HCT116 (cell line): ENCODE data around the gene OSER1. TPM values are rescaled to one million over a fixed set of nuclear protein-coding genes. Genes with fewer than 3 reads are reported as not detected.

Source experiments
- ATAC-seq: fragments of 200-7000 bp; cut with Tn5 transposase; 2 replicates; pipeline ENCODE4 v1.9.1; 2020; ENCODE audit warnings: mild to moderate bottlenecking, moderate library complexity
- BruUV-seq: library from RNA; stranded (reverse); fragments of 400-500 nt; replicated peaks from 2 replicates; lab custom pipeline; 2021; lab: Mats Ljungman, UMichigan
- CTCF ChIA-PET: fragments of 300-600 bp; sonication (Branson Sonifier 250); formaldehyde crosslinking; loops from one replicate; lab custom pipeline; 2021; ENCODE audit warnings: antibody characterized with exemption; lab: Charles Lee
- POLR2A ChIA-PET: fragments of 300-600, 350-600 bp; sonication (Branson Sonifier 250); formaldehyde crosslinking; loops from one replicate; lab custom pipeline; 2021; ENCODE audit warnings: antibody characterized with exemption; lab: Charles Lee
- RAD21 ChIA-PET, 2 experiments: fragments of 300-600 bp; sonication (Branson Sonifier 250); formaldehyde crosslinking; loops; one replicate each; lab custom pipeline; 2023; ENCODE audit warnings: low total read pairs in 2 of 2; ENCODE audit not compliant: uncharacterized antibody in 2 of 2, unreplicated experiment in 2 of 2, low non-redundant PET in 1 of 2; lab: Charles Lee
- DNase-seq: peaks from one replicate; pipeline ENCODE4 v3.0.0-alpha.2; 2010; ENCODE audit warnings: low read depth, low spot score
- H2AFZ ChIP-seq: fragments of 200-600 bp; shearing (Covaris generic), sonication (generic); 2 replicates; pipeline ENCODE4 v1.6.1; 2017; ENCODE audit warnings: low read depth, mixed run types, mixed read lengths, antibody characterized with exemption, low read length; ENCODE audit not compliant: poor library complexity, severe bottlenecking
- H3K27ac ChIP-seq: 2 replicates; pipeline ENCODE4 v1.5.1; 2012; ENCODE audit warnings: low read depth, low read length
- H3K27me3 ChIP-seq: fragments of 200-600 bp; sonication (generic); 2 replicates; pipeline ENCODE4 v1.6.1; 2016; ENCODE audit warnings: mixed run types, low read length, mixed read lengths; ENCODE audit not compliant: insufficient read depth
- H3K36me3 ChIP-seq, 2 experiments: fragments of 200-500 bp in 1 of 2; fragments of 200-600 bp in 1 of 2; sonication (Bioruptor generic) in 1 of 2; sonication (generic) in 1 of 2; 2 replicates each; pipeline versions ENCODE4 v1.5.1 to v1.6.1; 2014 to 2016; ENCODE audit warnings: low read length in 2 of 2, inconsistent platforms in 1 of 2, mixed read lengths in 1 of 2, mixed run types in 1 of 2; ENCODE audit not compliant: insufficient read depth in 2 of 2, control insufficient read depth in 1 of 2
- H3K4me1 ChIP-seq, 2 experiments: fragments of 200-600 bp in 1 of 2; sonication (generic) in 1 of 2; 2 replicates each; pipeline versions ENCODE4 v1.5.1 to v1.6.1; 2012 to 2017; ENCODE audit warnings: low read length in 2 of 2, inconsistent platforms in 1 of 2, mild to moderate bottlenecking in 1 of 2, mixed read lengths in 1 of 2, mixed run types in 1 of 2, moderate library complexity in 1 of 2; ENCODE audit not compliant: insufficient read depth in 2 of 2, control insufficient read depth in 1 of 2
- H3K4me2 ChIP-seq: fragments of 200-600 bp; sonication (generic); 2 replicates; pipeline ENCODE4 v1.6.1; 2017; ENCODE audit warnings: mixed run types, low read length, mixed read lengths
- H3K4me3 ChIP-seq, 2 experiments: fragments of 200-600 bp in 1 of 2; sonication (generic) in 1 of 2; replicated peaks in 1 of 2; 2 replicates each; pipeline ENCODE4 v1.5.1; 2011 to 2016; ENCODE audit warnings: low read length in 2 of 2, control low read depth in 1 of 2, low read depth in 1 of 2, mild to moderate bottlenecking in 1 of 2, mixed read lengths in 1 of 2, mixed run types in 1 of 2
- H3K79me2 ChIP-seq: fragments of 200-600 bp; sonication (generic); 2 replicates; pipeline ENCODE4 v1.6.1; 2017; ENCODE audit warnings: mild to moderate bottlenecking, mixed run types, low read length, moderate library complexity, mixed read lengths; ENCODE audit not compliant: insufficient read depth
- H3K9ac ChIP-seq: fragments of 200-600 bp; sonication (generic); 2 replicates; pipeline ENCODE4 v1.6.1; 2016; ENCODE audit warnings: low read length, mixed read lengths
- H3K9me2 ChIP-seq: fragments of 200-600 bp; sonication (generic), shearing (Covaris generic); 2 replicates; pipeline ENCODE4 v1.6.1; 2017; ENCODE audit warnings: mixed run types, mild to moderate bottlenecking, moderate library complexity; ENCODE audit not compliant: insufficient read depth
- H3K9me3 ChIP-seq, 2 experiments: fragments of 200-500 bp in 1 of 2; fragments of 200-600 bp in 1 of 2; sonication (Bioruptor generic) in 1 of 2; sonication (generic) in 1 of 2; 2 replicates each; pipeline ENCODE4 v1.6.1; 2014 to 2017; ENCODE audit warnings: low read length in 2 of 2, mixed read lengths in 2 of 2, inconsistent platforms in 1 of 2, low read depth in 1 of 2, mild to moderate bottlenecking in 1 of 2, mixed run types in 1 of 2, moderate library complexity in 1 of 2; ENCODE audit not compliant: control insufficient read depth in 1 of 2, insufficient read depth in 1 of 2
- H4K20me1 ChIP-seq: fragments of 200-600 bp; sonication (generic), shearing (Covaris generic); 2 replicates; pipeline ENCODE4 v1.6.1; 2017; ENCODE audit warnings: mixed run types, mild to moderate bottlenecking, moderate library complexity; ENCODE audit not compliant: insufficient read depth
- CBX3 ChIP-seq: IDR thresholded peaks from 2 replicates; pipeline ENCODE4 v1.6.1; 2012; ENCODE audit warnings: low read depth
- CEBPB ChIP-seq: IDR thresholded peaks from 2 replicates; pipeline ENCODE4 v1.6.1; 2012; ENCODE audit warnings: low read depth
- EGR1 ChIP-seq: IDR thresholded peaks from 2 replicates; pipeline ENCODE4 v1.6.1; 2012; ENCODE audit warnings: low read depth
- ELF1 ChIP-seq: IDR thresholded peaks from 2 replicates; pipeline ENCODE4 v1.6.1; 2012; ENCODE audit warnings: low read depth, borderline replicate concordance
- POLR2AphosphoS5 ChIP-seq: IDR thresholded peaks from 2 replicates; pipeline ENCODE4 v1.6.1; 2011; ENCODE audit warnings: mild to moderate bottlenecking, low read depth, low read length, moderate library complexity
- RAD21 ChIP-seq: IDR thresholded peaks from 2 replicates; pipeline ENCODE4 v1.6.1; 2012; ENCODE audit warnings: low read depth, mild to moderate bottlenecking
- SRF ChIP-seq: IDR thresholded peaks from 2 replicates; pipeline ENCODE4 v1.6.1; 2012; ENCODE audit warnings: low read depth
- ZFX ChIP-seq: fragments of 450-650 bp; IDR thresholded peaks from 2 replicates; pipeline ENCODE4 v1.6.1; 2017
- intact Hi-C: fragments of 100-400 bp; cut with micrococcal nuclease; formaldehyde crosslinking; loops from 2 replicates; pipeline ENCODE4 v1.10.0; 2022
- total RNA-seq: library from RNA; stranded (reverse); gene quantifications from one replicate; pipeline ENCODE4 v1.2.1, GENCODE V29; 2021; ENCODE audit not compliant: unreplicated experiment
- TF ChIP-seq, protein P1 (sequence below): IDR thresholded peaks from 2 replicates; pipeline ENCODE4 v1.6.1; 2012; ENCODE audit warnings: low read depth
- TF ChIP-seq, protein P2 (sequence below): IDR thresholded peaks from 2 replicates; pipeline ENCODE4 v1.6.1; 2011; ENCODE audit warnings: mild to moderate bottlenecking, low read length, moderate library complexity; ENCODE audit not compliant: insufficient replicate concordance; ENCODE audit errors: extremely low read depth
- TF ChIP-seq, protein P3 (sequence below): IDR thresholded peaks from 2 replicates; pipeline ENCODE4 v1.6.1; 2012
- TF ChIP-seq, protein P4 (sequence below), 3 experiments: fragments of 200-600 bp in 1 of 3; sonication (generic) in 1 of 3; IDR thresholded peaks in 2 of 3; conservative IDR thresholded peaks in 1 of 3; 2 replicates each; pipeline ENCODE4 v1.5.1; 2012 to 2017; ENCODE audit warnings: low read depth in 2 of 3, low read length in 2 of 3, antibody characterized with exemption in 1 of 3, borderline replicate concordance in 1 of 3, control low read depth in 1 of 3, mild to moderate bottlenecking in 1 of 3, mixed read lengths in 1 of 3, mixed run types in 1 of 3, moderate library complexity in 1 of 3; ENCODE audit not compliant: insufficient read depth in 1 of 3
- TF ChIP-seq, protein P5 (sequence below): IDR thresholded peaks from 2 replicates; pipeline ENCODE4 v1.6.1; 2012

The OSER1 gene
- total RNA-seq, 1 experiment from 2014 or later: 28.4 TPM

DNA sequence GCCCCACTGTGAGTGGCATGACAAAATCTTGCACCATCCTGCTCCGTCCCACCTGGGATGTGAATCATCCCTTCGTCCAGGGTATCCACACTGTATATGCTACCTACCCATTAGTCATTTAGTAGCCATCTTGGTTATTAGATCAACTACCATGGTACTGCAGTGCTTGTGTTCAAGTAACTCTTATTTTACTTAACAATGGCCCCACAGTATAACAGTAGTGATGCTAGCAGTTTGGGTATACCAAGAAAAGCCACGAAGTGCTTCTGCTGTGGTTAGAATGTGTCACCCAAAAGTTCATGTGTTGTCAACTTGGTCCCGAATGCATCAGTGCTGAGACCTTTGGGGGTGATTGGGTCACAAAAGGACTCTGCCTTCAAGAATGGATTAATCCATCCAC is 11.7 kb downstream of the OSER1 start (continued):
- TF ChIP-seq, protein P1, sequence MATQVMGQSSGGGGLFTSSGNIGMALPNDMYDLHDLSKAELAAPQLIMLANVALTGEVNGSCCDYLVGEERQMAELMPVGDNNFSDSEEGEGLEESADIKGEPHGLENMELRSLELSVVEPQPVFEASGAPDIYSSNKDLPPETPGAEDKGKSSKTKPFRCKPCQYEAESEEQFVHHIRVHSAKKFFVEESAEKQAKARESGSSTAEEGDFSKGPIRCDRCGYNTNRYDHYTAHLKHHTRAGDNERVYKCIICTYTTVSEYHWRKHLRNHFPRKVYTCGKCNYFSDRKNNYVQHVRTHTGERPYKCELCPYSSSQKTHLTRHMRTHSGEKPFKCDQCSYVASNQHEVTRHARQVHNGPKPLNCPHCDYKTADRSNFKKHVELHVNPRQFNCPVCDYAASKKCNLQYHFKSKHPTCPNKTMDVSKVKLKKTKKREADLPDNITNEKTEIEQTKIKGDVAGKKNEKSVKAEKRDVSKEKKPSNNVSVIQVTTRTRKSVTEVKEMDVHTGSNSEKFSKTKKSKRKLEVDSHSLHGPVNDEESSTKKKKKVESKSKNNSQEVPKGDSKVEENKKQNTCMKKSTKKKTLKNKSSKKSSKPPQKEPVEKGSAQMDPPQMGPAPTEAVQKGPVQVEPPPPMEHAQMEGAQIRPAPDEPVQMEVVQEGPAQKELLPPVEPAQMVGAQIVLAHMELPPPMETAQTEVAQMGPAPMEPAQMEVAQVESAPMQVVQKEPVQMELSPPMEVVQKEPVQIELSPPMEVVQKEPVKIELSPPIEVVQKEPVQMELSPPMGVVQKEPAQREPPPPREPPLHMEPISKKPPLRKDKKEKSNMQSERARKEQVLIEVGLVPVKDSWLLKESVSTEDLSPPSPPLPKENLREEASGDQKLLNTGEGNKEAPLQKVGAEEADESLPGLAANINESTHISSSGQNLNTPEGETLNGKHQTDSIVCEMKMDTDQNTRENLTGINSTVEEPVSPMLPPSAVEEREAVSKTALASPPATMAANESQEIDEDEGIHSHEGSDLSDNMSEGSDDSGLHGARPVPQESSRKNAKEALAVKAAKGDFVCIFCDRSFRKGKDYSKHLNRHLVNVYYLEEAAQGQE: no peak
- TF ChIP-seq, protein P2, sequence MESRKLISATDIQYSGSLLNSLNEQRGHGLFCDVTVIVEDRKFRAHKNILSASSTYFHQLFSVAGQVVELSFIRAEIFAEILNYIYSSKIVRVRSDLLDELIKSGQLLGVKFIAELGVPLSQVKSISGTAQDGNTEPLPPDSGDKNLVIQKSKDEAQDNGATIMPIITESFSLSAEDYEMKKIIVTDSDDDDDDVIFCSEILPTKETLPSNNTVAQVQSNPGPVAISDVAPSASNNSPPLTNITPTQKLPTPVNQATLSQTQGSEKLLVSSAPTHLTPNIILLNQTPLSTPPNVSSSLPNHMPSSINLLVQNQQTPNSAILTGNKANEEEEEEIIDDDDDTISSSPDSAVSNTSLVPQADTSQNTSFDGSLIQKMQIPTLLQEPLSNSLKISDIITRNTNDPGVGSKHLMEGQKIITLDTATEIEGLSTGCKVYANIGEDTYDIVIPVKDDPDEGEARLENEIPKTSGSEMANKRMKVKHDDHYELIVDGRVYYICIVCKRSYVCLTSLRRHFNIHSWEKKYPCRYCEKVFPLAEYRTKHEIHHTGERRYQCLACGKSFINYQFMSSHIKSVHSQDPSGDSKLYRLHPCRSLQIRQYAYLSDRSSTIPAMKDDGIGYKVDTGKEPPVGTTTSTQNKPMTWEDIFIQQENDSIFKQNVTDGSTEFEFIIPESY: no peak
- TF ChIP-seq EGR1 (no peak), CBX3 (no peak), SRF (no peak), RAD21 (no peak), ELF1 (no peak)

DNA sequence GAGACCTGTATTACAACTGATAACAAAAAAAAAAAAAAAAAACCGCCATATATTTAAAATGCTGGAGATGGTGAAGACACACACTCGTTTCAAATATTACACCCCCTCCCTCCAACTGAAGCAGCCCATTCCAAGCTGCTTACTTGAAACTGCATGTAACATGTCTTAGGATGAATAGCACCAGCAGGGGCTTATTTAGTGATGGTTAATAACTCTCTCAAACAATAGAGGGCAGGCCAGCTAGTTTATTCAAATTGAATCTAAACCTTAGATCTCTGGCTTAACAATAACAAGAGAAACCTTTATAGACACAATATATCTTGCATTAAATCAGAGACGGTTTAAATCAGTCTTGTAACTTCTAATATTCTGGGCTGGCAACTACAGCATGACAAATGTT is 14.3 kb downstream of the OSER1 start:
- BruUV-seq: no TSS peak
- peaks cover 28 to 38% of the 10 kb centered on the region in 2 experiments for H3K36me3 ChIP-seq
- H3K9me2 ChIP-seq: no peaks in the 10 kb centered on the region
- DNase-seq (no peak), ATAC-seq (peak; percentile 60)
- POLR2A ChIA-PET: no interaction called here
- RAD21 ChIA-PET: interaction anchor here in 1 of 2 experiments (0.7 kb wide), 2 partner anchors 76 to 80 kb away, joined by 3 to 4 read pairs; no protein-coding TSS in a partner anchor
- no peaks in the 10 kb centered on the region for H4K20me1 ChIP-seq
- no peak overlapping the region for H2AFZ ChIP-seq
- H3K27ac ChIP-seq: no peak overlapping the region
- intact Hi-C loops: loop anchor here (10.0 kb wide), 1 partner anchor 661 kb away; no protein-coding TSS in a partner anchor
- H3K9me3 ChIP-seq: no peaks in the 10 kb centered on the region
- peaks cover 21% of the 10 kb centered on the region for H3K79me2 ChIP-seq
- TF ChIP-seq, protein P3, sequence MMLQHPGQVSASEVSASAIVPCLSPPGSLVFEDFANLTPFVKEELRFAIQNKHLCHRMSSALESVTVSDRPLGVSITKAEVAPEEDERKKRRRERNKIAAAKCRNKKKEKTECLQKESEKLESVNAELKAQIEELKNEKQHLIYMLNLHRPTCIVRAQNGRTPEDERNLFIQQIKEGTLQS: no peak
- TF ChIP-seq, protein P4, sequence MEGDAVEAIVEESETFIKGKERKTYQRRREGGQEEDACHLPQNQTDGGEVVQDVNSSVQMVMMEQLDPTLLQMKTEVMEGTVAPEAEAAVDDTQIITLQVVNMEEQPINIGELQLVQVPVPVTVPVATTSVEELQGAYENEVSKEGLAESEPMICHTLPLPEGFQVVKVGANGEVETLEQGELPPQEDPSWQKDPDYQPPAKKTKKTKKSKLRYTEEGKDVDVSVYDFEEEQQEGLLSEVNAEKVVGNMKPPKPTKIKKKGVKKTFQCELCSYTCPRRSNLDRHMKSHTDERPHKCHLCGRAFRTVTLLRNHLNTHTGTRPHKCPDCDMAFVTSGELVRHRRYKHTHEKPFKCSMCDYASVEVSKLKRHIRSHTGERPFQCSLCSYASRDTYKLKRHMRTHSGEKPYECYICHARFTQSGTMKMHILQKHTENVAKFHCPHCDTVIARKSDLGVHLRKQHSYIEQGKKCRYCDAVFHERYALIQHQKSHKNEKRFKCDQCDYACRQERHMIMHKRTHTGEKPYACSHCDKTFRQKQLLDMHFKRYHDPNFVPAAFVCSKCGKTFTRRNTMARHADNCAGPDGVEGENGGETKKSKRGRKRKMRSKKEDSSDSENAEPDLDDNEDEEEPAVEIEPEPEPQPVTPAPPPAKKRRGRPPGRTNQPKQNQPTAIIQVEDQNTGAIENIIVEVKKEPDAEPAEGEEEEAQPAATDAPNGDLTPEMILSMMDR (IDR thresholded peaks at IDR 0.05 in 2 of 3, conservative IDR thresholded peaks at IDR 0.05 in 1 of 3; ENCODE audit: borderline replicate concordance in 1 of 3, insufficient read depth in 1 of 3, low read depth in 2 of 3, low read length in 2 of 3): peak in 2 of 3 experiments; percentile 23 to 34; a peak in 2 of 6 replicates
- no peak for TF ChIP-seq POLR2AphosphoS5
- TF ChIP-seq, protein P5, sequence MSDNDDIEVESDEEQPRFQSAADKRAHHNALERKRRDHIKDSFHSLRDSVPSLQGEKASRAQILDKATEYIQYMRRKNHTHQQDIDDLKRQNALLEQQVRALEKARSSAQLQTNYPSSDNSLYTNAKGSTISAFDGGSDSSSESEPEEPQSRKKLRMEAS: no peak
- TF ChIP-seq, protein P2: no peak
- TF ChIP-seq ZFX: no peak
- no peak for TF ChIP-seq CEBPB
- TF ChIP-seq RAD21: no peak
- H3K27me3 ChIP-seq: no peaks in the 10 kb centered on the region
- CTCF ChIA-PET: interaction anchor here (0.7 to 3.1 kb wide), 6 partner anchors 8 to 361 kb away, joined by 3 to 17 read pairs (median 3); no protein-coding TSS in a partner anchor
- H3K4me2 ChIP-seq: no peak overlapping the region
- no peak overlapping the region for H3K9ac ChIP-seq
- H3K4me3 ChIP-seq: no peak overlapping the region
- H3K4me1 ChIP-seq: no peaks in the 10 kb centered on the region
